GM18499 (cell line): ENCODE data around the gene CFAP61.
A peak's percentile ranks its signal among the peaks of the same experiment; 100 is the strongest.

ENCODE experiments used
- ATAC-seq: cut with Tn5 transposase; IDR thresholded peaks from one replicate; pipeline ENCODE4 v1.9.1; 2021; ENCODE audit warnings: moderate number of reproducible peaks; ENCODE audit not compliant: insufficient read depth, unreplicated experiment

CFAP61 gene

GRCh38 chr20:20299904-20300303, 247.6 kb downstream of the CFAP61 start:
- no peak for ATAC-seq

GRCh38 chr20:20303320-20303719, 251.0 kb downstream of the CFAP61 start:
- no peak for ATAC-seq

DNA sequence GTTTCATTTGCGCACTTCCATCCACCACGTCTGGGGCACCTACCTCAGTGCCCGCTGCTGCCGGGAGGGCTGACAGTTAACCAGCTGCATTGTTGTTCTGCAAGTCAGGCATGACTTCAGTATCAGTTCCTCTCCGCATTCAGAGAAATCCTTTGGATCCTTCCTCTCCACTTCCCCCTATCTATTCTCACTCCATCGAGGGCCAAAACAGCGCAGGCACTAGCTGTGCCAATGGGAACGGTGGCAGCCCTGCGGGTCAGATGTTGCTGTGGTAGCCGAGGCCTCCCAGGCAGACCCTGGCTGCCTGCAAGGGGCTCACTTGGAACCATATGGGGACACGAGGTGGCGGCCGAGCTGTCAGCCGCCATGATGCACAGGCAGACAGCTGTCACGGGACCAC, 251.4 kb downstream of the CFAP61 start:
- no peak for ATAC-seq

GRCh38 chr20:20304942-20305341, 252.6 kb downstream of the CFAP61 start:
- no peak for ATAC-seq

DNA sequence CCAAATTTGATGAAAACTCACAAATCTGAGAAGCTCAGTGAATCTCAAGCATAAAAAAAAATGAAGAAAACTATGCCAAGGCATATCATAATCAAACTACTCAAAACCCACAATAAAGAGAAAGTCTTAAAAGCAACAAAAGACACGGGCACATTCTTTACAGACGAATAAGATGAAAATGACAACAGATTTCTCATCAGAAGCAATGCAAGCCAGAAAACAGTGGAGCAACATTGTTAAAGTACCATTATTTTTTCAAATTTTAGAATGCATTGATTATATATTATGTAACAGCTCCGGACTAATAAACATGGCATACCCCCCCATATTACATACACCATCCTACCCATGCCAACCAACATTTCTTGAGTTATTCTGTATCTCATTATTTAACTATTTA, 260.2 kb downstream of the CFAP61 start:
- no peak for ATAC-seq

DNA sequence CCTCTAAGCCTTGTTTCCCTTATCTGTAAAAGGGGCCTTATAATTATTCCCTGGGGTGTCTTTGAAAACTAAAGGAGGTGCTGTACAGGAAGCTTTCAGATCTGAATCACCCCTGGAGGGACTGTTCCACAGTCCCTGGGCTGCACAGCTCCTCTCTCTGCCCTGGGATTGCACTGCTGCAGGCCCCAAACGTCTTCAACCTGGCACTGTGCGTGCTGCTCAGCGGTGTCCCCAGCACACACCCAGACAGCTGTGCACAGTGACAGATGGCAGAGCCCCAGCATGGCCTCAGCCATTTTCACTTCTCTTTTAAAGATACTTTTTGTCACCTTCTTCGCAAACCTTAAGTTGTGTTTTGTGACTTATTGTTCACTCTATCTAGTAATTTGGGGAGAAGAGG, 264.9 kb downstream of the CFAP61 start:
- ATAC-seq = peak; percentile 57

GRCh38 chr20:20317621-20318364, 265.5 kb downstream of the CFAP61 start:
- ATAC-seq = no peak

DNA sequence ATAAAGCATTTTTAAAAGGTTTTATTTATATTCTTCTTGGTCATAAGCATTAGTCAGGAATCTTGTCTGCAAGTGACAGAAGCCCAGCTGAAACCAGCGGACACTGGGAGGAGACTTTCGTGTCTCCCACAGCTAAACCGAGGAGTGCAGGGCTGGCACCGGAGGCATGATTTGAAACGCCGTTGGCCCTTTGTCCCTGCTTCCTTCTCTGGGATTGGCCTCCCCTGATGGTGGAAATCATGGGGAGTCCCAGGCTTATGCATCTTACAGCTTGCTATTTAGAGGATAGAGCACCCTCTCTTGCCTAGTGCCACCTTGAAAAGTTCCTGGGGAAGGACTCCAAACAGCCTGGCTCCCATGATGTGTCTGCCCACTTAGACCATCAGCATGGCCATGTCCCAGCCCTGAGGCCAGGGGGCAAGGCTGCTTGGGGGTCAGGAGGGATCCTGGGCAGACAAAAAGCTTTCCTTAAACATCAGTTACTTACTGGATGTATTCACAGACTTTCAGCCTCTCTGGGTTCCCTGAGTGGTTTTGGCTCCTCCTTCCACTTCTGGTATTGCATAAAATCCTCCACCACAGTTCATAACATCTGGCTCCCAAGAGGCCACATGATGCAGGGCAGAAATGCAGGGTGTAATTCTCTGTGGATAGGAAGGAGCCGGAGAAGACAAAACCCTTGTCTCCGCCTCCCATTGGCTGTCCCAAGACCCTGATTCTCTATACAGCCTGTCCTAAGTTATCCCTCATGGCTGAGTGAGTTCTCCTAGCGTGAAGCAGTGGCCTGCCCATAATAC, 266.2 kb downstream of the CFAP61 start:
- ATAC-seq = no peak

DNA sequence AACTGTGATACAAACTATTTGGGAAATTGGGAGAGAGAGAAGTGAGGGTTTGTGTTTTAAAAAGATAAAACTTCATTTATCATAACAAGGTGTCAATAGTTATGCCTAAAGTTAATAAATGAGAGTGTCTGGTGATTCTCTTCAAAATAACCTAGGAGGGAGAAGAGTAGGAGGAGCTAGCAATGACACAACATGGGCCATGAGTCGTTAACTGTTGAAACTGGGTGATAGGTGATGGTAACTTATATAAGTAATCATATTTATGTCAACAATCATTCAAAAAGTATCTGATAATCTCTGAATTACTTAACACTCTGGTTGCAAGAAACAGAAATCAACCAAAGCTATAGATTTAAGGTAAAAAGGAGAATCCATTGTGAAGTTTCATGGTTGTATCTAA, 268.8 kb downstream of the CFAP61 start:
- no peak for ATAC-seq

DNA sequence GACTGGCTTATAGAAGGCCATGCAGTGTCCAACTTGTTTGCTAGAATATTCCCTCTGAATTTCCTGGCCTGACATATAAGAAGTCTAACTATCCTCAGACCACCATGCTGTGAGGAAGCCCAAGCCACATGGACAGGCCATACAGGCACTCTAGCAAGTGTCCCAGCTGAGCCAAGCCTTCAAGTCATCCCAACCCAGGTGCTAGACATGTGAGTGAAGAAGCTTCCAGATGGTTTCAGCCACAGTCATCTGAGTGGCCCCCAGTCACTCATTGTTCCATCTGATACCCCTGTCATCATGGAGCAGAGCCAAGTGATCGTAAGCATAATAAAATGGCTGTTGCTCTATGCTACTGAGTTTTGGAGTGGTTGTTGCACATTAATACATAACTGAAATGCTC, 269.6 kb downstream of the CFAP61 start:
- no peak for ATAC-seq

- ATAC-seq = no peak
These were observed 270.6 kb downstream of the CFAP61 start for GRCh38 chr20:20322912-20323311.

DNA sequence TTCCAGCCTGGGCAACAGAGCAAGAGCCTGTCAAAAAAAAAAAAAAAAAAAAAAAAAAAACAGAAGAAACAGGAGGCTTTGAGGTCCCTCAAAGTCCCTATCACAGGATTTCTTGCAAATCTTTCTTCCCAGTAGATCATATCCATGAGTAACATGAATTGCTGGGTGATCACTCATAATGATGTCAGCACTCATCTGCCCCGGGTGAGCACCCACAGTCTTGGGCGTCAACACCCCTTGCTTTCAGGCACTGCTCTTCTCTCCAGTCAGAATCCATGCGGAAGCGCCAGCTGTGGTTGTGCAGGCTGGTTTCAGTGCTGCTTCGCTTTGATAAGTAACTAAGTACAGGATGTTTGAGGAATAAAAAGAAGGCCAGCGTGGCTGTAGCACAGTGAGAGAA, 275.4 kb downstream of the CFAP61 start:
- no peak for ATAC-seq

DNA sequence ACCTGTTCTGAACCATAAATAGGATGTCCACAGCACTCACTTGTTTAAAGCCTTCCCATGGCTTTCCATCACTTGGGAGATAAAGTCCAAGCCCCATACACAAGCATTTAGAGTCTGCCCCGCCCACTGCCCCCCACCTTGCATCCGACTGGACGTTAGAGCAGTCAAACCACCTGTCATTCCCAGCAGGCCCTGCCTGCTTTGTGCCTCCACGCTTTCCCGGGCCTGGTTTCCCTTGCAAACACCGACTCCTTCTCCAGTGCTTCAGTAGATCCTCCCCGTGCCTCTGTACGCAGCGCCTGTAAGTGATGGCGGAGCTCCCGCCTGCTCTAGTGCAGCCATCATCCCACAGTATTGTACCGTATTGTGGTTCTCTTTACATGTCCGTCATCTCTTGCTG, 277.2 kb downstream of the CFAP61 start:
- no peak for ATAC-seq

- no peak for ATAC-seq
These were observed 278.8 kb downstream of the CFAP61 start for GRCh38 chr20:20331156-20331555.

DNA sequence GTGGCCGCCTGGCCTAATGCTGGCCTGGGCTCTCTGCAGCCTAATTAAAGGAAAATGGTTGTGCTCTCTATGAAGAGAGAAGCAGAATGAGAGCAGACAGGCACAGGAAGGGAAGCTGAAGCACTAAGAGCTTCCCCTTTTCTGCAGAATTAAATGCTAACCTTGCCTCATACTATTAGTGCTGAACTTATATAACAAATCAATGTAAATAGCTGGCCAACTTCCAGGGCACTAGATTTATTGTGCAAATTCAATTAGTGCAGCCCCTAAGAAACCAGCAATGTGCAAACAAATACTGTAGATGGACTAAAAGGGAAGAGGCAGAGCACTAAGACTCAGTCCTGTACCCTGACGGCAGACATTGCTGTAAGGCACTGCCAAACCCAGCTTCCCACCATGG, 279.5 kb downstream of the CFAP61 start:
- no peak for ATAC-seq

GRCh38 chr20:20333866-20334265, 281.5 kb downstream of the CFAP61 start:
- no peak for ATAC-seq

GRCh38 chr20:20334489-20334888, 282.2 kb downstream of the CFAP61 start:
- ATAC-seq = peak; percentile 91

GRCh38 chr20:20338133-20338730, 285.9 kb downstream of the CFAP61 start:
- ATAC-seq = no peak

DNA sequence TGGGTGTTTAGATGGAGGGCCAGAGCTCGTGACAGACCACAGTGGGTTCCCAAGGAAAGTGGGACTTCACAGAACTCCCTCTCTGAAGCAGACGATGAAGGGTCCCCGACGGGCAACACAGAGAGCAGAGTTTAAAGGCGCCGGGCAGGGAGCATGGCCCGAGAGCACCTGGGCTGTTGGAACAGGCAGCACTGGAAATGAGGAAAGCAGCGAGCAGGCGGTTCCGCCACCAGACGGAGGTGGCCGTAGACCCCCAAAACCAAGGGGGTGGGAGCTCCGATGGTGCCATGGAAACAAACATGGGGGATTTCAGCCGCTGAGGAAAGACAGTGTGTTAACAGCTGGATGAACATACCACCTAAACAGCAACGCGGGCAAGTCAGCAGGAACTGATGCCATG, 288.1 kb downstream of the CFAP61 start:
- no peak for ATAC-seq

DNA sequence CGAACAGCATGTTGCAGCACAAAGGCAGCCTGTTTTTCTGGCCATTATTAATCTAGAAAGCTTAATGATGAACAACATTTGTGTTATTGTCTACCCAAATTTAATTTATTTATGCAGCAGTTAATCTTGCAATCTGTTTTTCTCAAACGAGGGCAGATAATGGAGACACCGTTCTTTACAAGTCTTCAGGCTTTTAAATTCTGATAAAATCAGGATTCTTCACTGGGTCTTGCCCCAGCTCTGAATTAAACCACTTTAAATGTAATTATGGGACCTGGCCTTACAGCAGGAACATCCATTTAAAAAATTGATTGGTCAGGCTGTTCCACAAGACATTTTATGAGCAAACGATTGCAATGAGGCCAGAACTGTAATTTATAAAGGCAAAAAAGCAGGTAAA, 289.0 kb downstream of the CFAP61 start:
- no peak for ATAC-seq

GRCh38 chr20:20342066-20342465, 289.7 kb downstream of the CFAP61 start:
- no peak for ATAC-seq
